H1 (cell line): ENCODE results near the gene ABCA2.

Source experiments
- ATF3 ChIP-seq: IDR thresholded peaks from 2 replicates; pipeline ENCODE4 v1.6.1; 2011; ENCODE audit warnings: low read depth, mild to moderate bottlenecking, low read length; ENCODE audit not compliant: insufficient read depth
- CBX8 ChIP-seq: fragments of 300-800, 300-1000 bp; sonication (generic); IDR thresholded peaks from 2 replicates; pipeline ENCODE4 v1.7.1; 2016; ENCODE audit warnings: low read depth, low read length, borderline replicate concordance
- CTCF ChIP-seq, 3 experiments: IDR thresholded peaks; 1 replicate in 2 of 3; 2 replicates in 1 of 3; pipeline versions ENCODE4 v1.5.1 to v1.6.1; 2011; ENCODE audit warnings: low read length in 3 of 3, mild to moderate bottlenecking in 3 of 3, inconsistent platforms in 2 of 3, low read depth in 1 of 3, moderate library complexity in 1 of 3; ENCODE audit not compliant: insufficient read depth in 1 of 3; ENCODE audit errors: control extremely low read depth in 1 of 3
- EP300 ChIP-seq, 2 experiments: IDR thresholded peaks; 1 replicate in 1 of 2; 2 replicates in 1 of 2; pipeline ENCODE4 v1.6.1; 2011 to 2012; ENCODE audit warnings: low read depth in 2 of 2, low read length in 2 of 2, mild to moderate bottlenecking in 2 of 2, borderline replicate concordance in 1 of 2, inconsistent platforms in 1 of 2, moderate library complexity in 1 of 2
- EZH2 ChIP-seq: fragments of 200-600 bp; sonication (generic); IDR thresholded peaks from 2 replicates; pipeline ENCODE4 v1.7.1; 2012; ENCODE audit warnings: low read depth, mild to moderate bottlenecking, moderate library complexity, low read length, inconsistent platforms; ENCODE audit not compliant: severe bottlenecking
- HDAC6 ChIP-seq: IDR thresholded peaks from one replicate; pipeline ENCODE4 v1.7.1; 2012; ENCODE audit warnings: low read depth, mild to moderate bottlenecking, inconsistent platforms, low read length, moderate library complexity
- POLR2AphosphoS5 ChIP-seq: IDR thresholded peaks from 2 replicates; pipeline ENCODE4 v1.6.1; 2011; ENCODE audit warnings: low read depth, low read length
- RXRA ChIP-seq: IDR thresholded peaks from 2 replicates; pipeline ENCODE4 v1.6.1; 2011; ENCODE audit warnings: low read depth, mild to moderate bottlenecking, low read length, moderate library complexity; ENCODE audit not compliant: insufficient read depth
- TAF1 ChIP-seq: IDR thresholded peaks from 2 replicates; pipeline ENCODE4 v1.6.1; 2011; ENCODE audit warnings: mild to moderate bottlenecking, low read depth, low read length
- TAF7 ChIP-seq: optimal IDR thresholded peaks from 2 replicates; pipeline ENCODE3; 2011; ENCODE audit warnings: low read depth, mild to moderate bottlenecking, inconsistent platforms, low read length, moderate library complexity, borderline replicate concordance
- YY1 ChIP-seq: IDR thresholded peaks from 2 replicates; pipeline ENCODE4 v1.6.1; 2011; ENCODE audit warnings: low read depth, mild to moderate bottlenecking, low read length
- ZNF274 ChIP-seq: IDR thresholded peaks from 2 replicates; pipeline ENCODE4 v1.7.0; 2012; ENCODE audit warnings: low read length, borderline replicate concordance; ENCODE audit errors: extremely low read depth

- TF ChIP-seq ATF3: no peak
- no peak for TF ChIP-seq HDAC6
- TF ChIP-seq TAF7: no peak
- no peak for TF ChIP-seq EP300 (IDR thresholded peaks at IDR 0.05; ENCODE audit: borderline replicate concordance in 1 of 2, low read depth in 2 of 2, low read length in 2 of 2)
- TF ChIP-seq EZH2: no peak
- no peak for TF ChIP-seq POLR2AphosphoS5
- no peak for TF ChIP-seq CBX8
- no peak for TF ChIP-seq CTCF (IDR thresholded peaks at IDR 0.05; ENCODE audit: control extremely low read depth in 1 of 3, insufficient read depth in 1 of 3, low read depth in 1 of 3, low read length in 3 of 3)
- no peak for TF ChIP-seq YY1
- no peak for TF ChIP-seq RXRA
- no peak for TF ChIP-seq TAF1
- TF ChIP-seq ZNF274: no peak
Measured at GRCh38 chr9:137026828-137027227, 1.2 kb downstream of the ABCA2 start.
